ENCODE data around the gene SYMPK.

Gene SYMPK

DNA sequence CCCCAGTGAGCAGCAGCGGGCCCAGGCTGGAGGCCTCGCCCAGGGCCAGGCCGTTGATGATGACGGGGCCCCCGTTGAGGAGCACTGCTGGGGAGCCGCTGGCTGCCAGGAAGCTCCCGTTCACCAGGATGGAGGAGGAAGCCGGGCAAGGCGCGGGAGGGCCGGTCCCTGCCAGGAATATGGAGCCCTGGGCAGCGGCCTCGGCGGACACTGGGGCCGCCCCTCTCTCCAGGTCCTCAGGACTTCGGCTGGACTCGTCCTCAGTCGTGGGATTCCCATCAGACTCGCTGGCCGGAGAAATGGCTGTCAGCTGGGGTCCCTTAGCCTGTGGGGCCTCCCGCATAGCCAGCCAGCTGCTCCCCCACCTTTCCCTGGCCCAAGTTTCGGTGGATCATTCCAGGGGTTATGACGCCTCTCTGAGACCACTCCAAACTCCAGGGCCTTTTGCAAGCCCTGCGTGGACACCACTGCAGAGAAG, 96.0 kb downstream of the SYMPK start:
- DNase-seq (ENCODE audit: low read depth, low spot score), result no peak

GRCh38 chr19:45766296-45766868, 96.6 kb downstream of the SYMPK start:
- no peak for DNase-seq (ENCODE audit: low read depth, low spot score)

GRCh38 chr19:45765702-45766295, 97.1 kb downstream of the SYMPK start:
- DNase-seq (ENCODE audit: low read depth, low spot score), result no peak
